Measurements from ENCODE around the gene CMPK1.

The CMPK1 gene

GRCh38 chr1:47395433-47395832 is 61.8 kb downstream of the CMPK1 start (continued):
- TF ChIP-seq TSHZ2 (CRISPR knock-in tag; IDR thresholded peaks at IDR 0.05) (no peak), ARNTL (CRISPR knock-in tag; IDR thresholded peaks at IDR 0.05; ENCODE audit: borderline replicate concordance, low read depth) (no peak), POU6F1 (CRISPR knock-in tag; IDR thresholded peaks at IDR 0.05; ENCODE audit: borderline replicate concordance, low read depth) (no peak), RARB (CRISPR knock-in tag; IDR thresholded peaks at IDR 0.05) (no peak), TCF4 (CRISPR knock-in tag; IDR thresholded peaks at IDR 0.05; ENCODE audit: borderline replicate concordance) (no peak), GLIS3 (CRISPR knock-in tag; IDR thresholded peaks at IDR 0.05) (no peak)

- TF ChIP-seq TCF4 (CRISPR knock-in tag; IDR thresholded peaks at IDR 0.05; ENCODE audit: borderline replicate concordance) (no peak), ARNTL (CRISPR knock-in tag; IDR thresholded peaks at IDR 0.05; ENCODE audit: borderline replicate concordance, low read depth) (no peak), ZNF565 (CRISPR knock-in tag; conservative IDR thresholded peaks at IDR 0.05; ENCODE audit: low read depth) (no peak), BACH2 (CRISPR knock-in tag; IDR thresholded peaks at IDR 0.05; ENCODE audit: borderline replicate concordance) (no peak), ZNF8 (CRISPR knock-in tag; IDR thresholded peaks at IDR 0.05) (no peak), ESRRG (CRISPR knock-in tag; IDR thresholded peaks at IDR 0.05) (no peak), OSR1 (CRISPR knock-in tag; IDR thresholded peaks at IDR 0.05) (no peak), ZNF70 (CRISPR knock-in tag; IDR thresholded peaks at IDR 0.05) (no peak), TOX (CRISPR knock-in tag; IDR thresholded peaks at IDR 0.05; ENCODE audit: borderline replicate concordance) (no peak), CREB5 (CRISPR knock-in tag; IDR thresholded peaks at IDR 0.05; ENCODE audit: low read depth) (no peak), GLIS3 (CRISPR knock-in tag; IDR thresholded peaks at IDR 0.05) (no peak)
- no peak for ATAC-seq
Observed at GRCh38 chr1:47396671-47397196, 63.1 kb downstream of the CMPK1 start.

- no peak for ATAC-seq
- TF ChIP-seq CREB5 (CRISPR knock-in tag; IDR thresholded peaks at IDR 0.05; ENCODE audit: low read depth) (no peak), TOX (CRISPR knock-in tag; IDR thresholded peaks at IDR 0.05; ENCODE audit: borderline replicate concordance) (no peak), RARB (CRISPR knock-in tag; IDR thresholded peaks at IDR 0.05) (no peak), ZNF565 (CRISPR knock-in tag; conservative IDR thresholded peaks at IDR 0.05; ENCODE audit: low read depth) (no peak)
Observed at GRCh38 chr1:47399138-47399845, 65.7 kb downstream of the CMPK1 start.

GRCh38 chr1:47399846-47400155 is 66.2 kb downstream of the CMPK1 start:
- no peak for ATAC-seq

GRCh38 chr1:47401761-47402160 is 68.2 kb downstream of the CMPK1 start:
- ATAC-seq: no peak
- TF ChIP-seq ISL1 (CRISPR knock-in tag; IDR thresholded peaks at IDR 0.05): no peak
- no peak for TF ChIP-seq SNAI2 (CRISPR knock-in tag; IDR thresholded peaks at IDR 0.05)
- TF ChIP-seq PPARA (CRISPR knock-in tag; IDR thresholded peaks at IDR 0.05; ENCODE audit: borderline replicate concordance): no peak
- TF ChIP-seq CREB5 (CRISPR knock-in tag; IDR thresholded peaks at IDR 0.05; ENCODE audit: low read depth): no peak
- TF ChIP-seq OSR1 (CRISPR knock-in tag; IDR thresholded peaks at IDR 0.05): no peak
- no peak for TF ChIP-seq RARB (CRISPR knock-in tag; IDR thresholded peaks at IDR 0.05)
- no peak for TF ChIP-seq ZNF8 (CRISPR knock-in tag; IDR thresholded peaks at IDR 0.05)
- TF ChIP-seq TCF4 (CRISPR knock-in tag; IDR thresholded peaks at IDR 0.05; ENCODE audit: borderline replicate concordance): no peak

More at GRCh38 chr1:47399846-47400155, 66.2 kb downstream of the CMPK1 start:
- TF ChIP-seq RARB (CRISPR knock-in tag; IDR thresholded peaks at IDR 0.05) (no peak), ESRRG (CRISPR knock-in tag; IDR thresholded peaks at IDR 0.05) (no peak)
